ENCODE results near the gene TEKT5. TPM values are rescaled to one million over a fixed set of nuclear protein-coding genes. Genes with fewer than 3 reads are reported as not detected.
"Not testable (repeated sequence)": the region's sequence is repeated elsewhere in the genome, so short reads cannot be mapped to it uniquely, and the experiment has no call there.

The TEKT5 gene
- total RNA-seq, 2 donors from 2014 or later, result 0.14 TPM; not detected in 1

- intact Hi-C loops (cut with DNase I), result no loop called here
- no peak for DNase-seq (ENCODE audit: low spot score)
Observed at GRCh38 chr16:10641953-10642949, 52.5 kb downstream of the TEKT5 start.

- no peak for DNase-seq (ENCODE audit: low spot score)
- intact Hi-C loops (cut with DNase I), result no loop called here
Observed at GRCh38 chr16:10641555-10641952, 53.2 kb downstream of the TEKT5 start.

DNA sequence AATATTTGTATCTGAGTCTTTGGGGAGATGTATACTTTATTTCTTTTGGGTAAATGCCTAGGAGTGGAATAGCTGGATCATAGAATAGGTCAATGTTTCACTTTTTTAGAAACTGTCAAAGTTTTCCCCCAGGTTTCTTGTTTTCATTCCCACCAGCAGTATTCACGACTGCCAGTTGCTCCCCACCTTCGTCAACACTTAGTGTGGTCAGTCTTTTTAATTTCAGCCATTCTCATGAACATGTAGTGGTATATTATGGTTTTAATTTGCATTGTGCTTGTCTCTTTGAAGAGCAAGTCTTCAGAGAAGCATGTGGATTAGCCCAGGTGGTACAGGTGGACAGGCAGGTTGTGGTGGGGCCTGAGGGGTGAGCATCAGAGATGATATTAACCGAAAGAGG, 53.8 kb downstream of the TEKT5 start:
- no peak for DNase-seq (ENCODE audit: low spot score)
- intact Hi-C loops (cut with DNase I), result no loop called here

- intact Hi-C loops (cut with DNase I), result no loop called here
- no peak for DNase-seq (ENCODE audit: low spot score)
Observed at GRCh38 chr16:10638101-10638500, 56.6 kb downstream of the TEKT5 start.

DNA sequence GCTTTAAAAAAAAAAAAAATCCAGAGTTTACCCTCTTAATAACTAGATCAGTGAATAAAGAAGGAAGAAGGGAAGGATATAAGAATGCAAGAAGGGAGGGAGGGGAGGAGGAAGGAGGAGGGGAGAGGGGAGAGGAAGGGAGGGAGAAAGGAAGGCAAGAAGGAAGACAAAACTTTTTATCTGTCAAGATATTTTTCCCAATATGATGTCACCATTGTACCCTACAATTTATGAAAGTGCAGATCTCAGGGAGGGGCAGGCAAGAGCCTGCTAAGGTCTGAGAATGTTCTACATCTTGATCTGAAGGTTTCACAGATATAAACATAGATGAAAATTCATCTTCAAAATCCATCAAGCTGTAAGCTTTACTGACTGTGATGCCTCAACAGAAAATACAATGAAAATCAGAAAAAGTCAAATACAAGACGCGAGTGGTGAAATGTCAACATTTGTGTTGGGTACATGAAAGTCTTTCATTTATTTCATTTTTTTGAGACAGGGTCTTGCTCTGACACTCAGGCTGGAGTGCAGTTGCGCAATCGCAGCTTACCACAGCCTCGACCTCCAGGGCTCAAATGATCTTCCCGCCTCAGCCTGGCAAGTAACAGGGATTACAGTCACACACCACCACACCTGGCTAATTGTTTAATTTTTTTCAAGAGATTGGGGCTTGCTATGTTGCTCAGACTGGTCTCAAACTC, 57.2 kb downstream of the TEKT5 start:
- DNase-seq (ENCODE audit: low spot score), result no peak
- intact Hi-C loops (cut with DNase I), result no loop called here

DNA sequence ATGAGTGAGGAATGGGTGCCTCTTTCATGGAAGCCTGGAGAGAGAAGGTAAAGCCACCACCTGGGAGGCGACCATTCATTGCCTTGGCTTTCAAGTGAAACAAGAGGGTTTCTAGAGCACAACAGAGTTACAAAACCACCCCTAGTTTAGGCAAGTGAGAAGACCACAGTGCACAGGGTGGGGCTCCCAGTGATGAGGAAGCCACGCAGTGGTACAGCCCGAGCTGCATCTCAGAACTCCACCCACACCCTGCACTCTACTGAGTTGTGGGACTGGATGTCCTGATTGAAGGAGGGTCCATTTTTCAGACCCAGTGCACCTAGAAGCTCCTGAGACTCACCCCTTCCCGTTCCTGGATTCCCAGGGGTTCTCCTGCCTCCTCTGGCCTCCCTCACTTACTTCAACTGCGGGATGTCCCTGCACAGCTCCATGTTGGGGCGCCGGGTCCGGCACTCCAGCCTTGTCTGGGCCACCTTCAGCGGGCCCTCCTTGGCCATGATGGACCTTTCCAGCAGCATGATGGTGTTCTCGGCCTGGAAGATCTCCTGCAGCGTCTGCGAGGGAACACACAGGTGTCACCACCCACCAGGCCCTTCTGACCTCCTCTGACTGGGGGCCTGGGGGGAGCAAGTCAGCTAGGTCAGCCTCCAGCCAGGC, 59.2 kb downstream of the TEKT5 start:
- DNase-seq (ENCODE audit: low spot score), result no peak
- intact Hi-C loops (cut with DNase I), result no loop called here

- DNase-seq (ENCODE audit: low spot score); intact Hi-C loops (cut with DNase I): not testable (repeated sequence)
Observed at GRCh38 chr16:10633429-10633828, 61.3 kb downstream of the TEKT5 start.

DNA sequence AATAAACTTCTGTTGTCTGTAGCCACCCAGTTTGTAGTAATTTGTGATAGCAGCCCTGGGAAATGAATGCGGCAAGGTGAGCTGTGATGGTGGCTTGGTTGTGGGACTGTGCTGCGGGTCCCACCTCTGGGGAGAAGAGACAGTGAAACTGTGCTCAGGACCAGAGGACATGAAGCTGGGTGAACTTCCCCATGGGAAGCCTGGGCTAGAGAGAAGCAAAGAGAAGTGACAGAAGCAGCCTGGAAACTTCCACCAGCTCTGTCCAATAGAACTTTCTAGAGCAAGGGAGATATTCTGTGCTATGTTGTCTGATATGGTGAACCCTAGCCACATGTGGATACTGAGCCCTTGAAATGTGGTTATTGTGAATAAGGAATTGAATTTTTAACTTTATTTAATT, 62.8 kb downstream of the TEKT5 start:
- no peak for DNase-seq (ENCODE audit: low spot score)
- intact Hi-C loops (cut with DNase I), result no loop called here

DNA sequence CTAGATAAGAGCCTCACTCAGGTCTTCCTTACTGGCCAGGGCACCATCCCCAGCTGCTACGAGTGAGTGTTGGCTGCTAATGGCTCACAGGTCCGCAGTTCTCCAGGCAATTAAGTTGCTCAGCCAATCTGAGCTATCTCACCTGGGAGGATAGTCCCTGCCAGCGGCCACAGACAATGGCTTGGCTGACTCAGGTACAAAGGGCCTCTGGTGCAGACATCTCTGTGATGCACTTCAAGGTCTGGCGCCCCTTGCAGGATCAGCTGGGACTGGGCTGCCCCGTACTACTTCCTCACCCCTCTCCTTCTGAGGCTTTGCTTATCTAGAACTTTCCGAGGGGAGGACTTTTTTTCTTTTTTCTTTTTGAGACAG, 65.2 kb downstream of the TEKT5 start:
- intact Hi-C loops (cut with DNase I), result no loop called here

DNA sequence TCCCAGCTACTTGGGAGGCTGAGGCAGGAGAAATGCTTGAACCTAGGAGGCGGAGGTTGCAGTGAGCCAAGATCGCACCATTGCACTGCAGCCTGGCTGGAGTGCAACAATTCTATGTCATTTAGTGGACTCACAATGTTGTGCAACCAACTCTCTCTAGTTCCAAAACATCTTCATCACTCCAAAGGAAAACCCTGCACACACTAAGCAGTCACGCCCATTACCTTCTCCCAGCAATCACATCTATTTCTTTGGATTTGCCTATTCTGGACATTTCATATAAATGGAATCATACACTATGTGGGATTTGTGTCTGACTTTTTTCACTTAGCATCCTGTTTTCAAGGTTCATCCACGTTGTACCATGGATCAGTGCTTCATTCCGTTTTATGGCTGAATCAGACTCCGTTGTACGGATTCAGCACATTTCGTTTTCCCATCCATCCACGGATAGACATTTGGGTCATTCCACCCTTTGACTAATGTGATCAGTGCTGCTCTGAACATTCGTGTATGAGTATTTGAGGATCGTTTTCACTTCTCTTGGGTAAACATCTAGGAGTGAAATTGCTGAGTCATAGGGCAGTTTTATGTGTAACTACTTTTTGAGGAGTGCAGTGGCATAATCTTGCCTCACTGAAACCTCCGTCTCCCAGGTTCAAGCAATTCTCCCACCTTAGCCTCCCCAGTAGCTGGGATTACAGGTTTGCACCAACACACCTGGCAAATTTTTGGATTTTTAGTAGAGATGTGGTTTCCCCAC, 69.0 kb downstream of the TEKT5 start:
- intact Hi-C loops (cut with DNase I), result no loop called here
- no peak for DNase-seq (ENCODE audit: low spot score)

More for the DNA sequence above, 65.2 kb downstream of the TEKT5 start:
- DNase-seq (ENCODE audit: low spot score), result no peak

DNA sequence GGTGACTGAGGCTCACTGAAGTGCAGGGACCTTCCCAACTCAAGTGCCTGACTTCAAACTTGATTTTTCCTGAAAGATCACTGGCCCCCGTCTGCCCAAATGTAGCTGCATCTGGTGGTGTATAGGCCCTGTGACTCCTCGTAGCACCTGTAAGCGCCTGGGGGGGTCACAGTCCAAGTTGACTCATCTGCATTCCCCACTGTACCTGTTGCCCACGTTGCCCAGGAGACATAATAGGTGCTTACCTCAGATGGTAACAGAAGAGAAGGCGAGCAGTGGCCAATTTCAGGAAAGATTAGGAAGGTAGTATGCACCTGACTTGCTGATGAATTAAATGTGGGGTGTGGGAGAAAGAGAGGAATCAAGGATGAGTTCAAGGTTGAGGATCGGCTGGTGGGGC, 70.2 kb downstream of the TEKT5 start:
- intact Hi-C loops (cut with DNase I), result no loop called here
- DNase-seq (ENCODE audit: low spot score), result no peak

GRCh38 chr16:10623059-10623458, 71.7 kb downstream of the TEKT5 start:
- DNase-seq (ENCODE audit: low spot score), result no peak
- intact Hi-C loops (cut with DNase I), result no loop called here

- no peak for DNase-seq (ENCODE audit: low spot score)
- intact Hi-C loops (cut with DNase I), result no loop called here
Observed at GRCh38 chr16:10622036-10622921, 72.5 kb downstream of the TEKT5 start.

GRCh38 chr16:10621216-10621949, 73.3 kb downstream of the TEKT5 start:
- DNase-seq (ENCODE audit: low spot score); intact Hi-C loops (cut with DNase I): not testable (repeated sequence)

GRCh38 chr16:10620120-10620519, 74.6 kb downstream of the TEKT5 start:
- no peak for DNase-seq (ENCODE audit: low spot score)
- intact Hi-C loops (cut with DNase I), result no loop called here

DNA sequence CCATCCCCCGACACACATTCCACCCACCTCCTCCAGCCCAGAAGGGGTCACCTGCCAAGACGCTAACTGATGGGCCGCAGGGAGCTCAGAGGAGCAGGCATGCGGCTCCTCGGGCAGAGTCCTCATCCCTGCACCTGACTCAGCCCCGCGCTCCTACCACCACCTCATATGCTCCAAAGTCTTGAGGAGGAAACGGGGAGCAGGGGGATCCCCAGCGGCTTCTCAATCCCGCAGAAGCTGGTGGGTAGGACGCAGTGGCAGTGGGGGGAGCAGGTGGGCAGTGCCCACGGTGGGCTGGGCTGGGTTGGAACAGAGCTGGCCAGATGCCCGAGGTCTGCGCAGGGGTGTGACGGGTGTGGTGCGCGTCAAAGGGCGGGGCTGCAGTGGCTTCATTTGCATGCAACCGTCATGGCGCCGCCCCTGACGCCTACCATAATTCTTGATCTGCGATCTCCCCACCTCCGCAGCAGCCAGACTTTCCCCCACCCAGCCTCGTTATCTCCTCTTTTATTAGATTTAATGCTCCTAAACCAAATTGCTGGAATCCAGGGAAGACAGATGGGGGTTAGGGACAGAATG, 75.4 kb downstream of the TEKT5 start:
- intact Hi-C loops (cut with DNase I), result no loop called here
- no peak for DNase-seq (ENCODE audit: low spot score)

DNA sequence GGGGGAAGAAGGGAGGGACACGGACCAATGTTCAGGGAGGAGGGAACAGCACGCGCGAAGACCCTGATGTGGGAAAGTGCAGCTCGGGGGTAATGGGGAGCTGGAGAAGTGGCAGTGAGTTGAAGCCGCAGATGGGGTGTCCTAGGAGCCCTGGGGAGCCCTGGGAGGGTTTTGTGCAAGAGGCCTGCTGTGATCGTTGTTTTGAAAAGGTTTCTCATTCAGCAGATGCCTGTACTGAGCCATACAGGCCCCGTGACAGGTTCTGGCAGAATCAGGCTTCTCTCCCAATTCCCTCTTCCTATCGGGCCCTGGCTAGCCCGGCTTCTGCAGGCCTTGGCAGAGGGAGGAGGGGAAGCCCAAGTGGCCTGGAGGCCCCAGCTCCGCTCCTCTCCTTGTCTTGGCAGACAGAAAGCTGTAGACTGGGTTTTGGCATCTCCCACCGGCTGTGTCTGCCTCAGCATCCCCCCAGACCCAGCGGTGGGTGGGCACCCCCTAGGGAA, 76.0 kb downstream of the TEKT5 start:
- intact Hi-C loops (cut with DNase I), result no loop called here
- DNase-seq (ENCODE audit: low spot score), result no peak
